ENCODE measurements around the gene RNF167.

The RNF167 gene

DNA sequence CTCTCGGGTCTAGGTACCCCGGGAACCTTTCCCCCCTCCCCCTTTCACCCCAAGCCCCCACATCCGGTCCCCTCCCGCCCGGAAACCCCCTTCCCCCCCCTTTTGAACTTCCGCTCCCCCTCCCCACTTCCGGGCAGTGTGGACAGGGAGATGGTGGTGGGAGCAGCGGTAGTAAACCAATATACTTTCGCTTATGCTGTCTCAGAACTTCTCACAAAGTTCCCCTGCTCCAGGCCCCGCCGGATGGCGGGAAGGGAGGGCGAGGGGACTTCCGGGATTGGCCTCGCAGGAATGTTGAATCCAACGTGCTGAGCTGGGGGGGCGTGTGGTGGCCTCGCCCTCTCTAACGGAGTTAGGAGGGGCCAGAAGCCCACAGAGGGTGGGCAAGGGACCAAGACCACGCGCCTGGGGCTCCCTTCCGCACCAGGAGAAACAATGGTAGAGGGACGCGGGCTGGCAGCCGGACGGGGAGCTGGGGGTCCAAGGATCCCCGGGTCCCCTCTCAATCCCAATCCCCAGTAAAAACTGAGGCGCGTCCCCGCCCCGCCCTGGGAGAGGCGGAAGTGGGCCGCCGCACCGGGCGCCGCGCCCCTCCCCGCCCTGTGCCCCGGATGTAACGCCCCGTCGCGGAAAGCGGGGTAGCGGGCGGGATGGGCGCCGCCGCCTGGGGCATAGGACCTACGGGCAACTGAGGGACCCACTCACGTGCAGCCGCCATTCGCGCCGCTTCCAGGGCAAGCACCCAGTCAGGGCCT lies 7.5 kb downstream of the RNF167 start:
- H3K4me3 ChIP-seq (ENCODE audit: extremely low read depth, insufficient read depth, low read length, poor library complexity, severe bottlenecking), result peak overlapping the region; percentile 98
- no peaks in the 10 kb centered on the region for H3K9me3 ChIP-seq (ENCODE audit: control insufficient read depth, low read length)
- 0% methylated on average over 33 to 39 of the region's 56 CpGs for WGBS, 2 experiments (ENCODE audit: insufficient coverage in 2 of 2)
- peaks cover 46% of the 10 kb centered on the region for H3K4me1 ChIP-seq (ENCODE audit: control insufficient read depth, insufficient read depth, low read length, poor library complexity, severe bottlenecking)
- H3K36me3 ChIP-seq (ENCODE audit: control insufficient read depth, insufficient read depth, low read length), result peaks cover 53% of the 10 kb centered on the region
- H3K27ac ChIP-seq (ENCODE audit: low read depth, low read length, severe bottlenecking), result peak overlapping the region; percentile 97

DNA sequence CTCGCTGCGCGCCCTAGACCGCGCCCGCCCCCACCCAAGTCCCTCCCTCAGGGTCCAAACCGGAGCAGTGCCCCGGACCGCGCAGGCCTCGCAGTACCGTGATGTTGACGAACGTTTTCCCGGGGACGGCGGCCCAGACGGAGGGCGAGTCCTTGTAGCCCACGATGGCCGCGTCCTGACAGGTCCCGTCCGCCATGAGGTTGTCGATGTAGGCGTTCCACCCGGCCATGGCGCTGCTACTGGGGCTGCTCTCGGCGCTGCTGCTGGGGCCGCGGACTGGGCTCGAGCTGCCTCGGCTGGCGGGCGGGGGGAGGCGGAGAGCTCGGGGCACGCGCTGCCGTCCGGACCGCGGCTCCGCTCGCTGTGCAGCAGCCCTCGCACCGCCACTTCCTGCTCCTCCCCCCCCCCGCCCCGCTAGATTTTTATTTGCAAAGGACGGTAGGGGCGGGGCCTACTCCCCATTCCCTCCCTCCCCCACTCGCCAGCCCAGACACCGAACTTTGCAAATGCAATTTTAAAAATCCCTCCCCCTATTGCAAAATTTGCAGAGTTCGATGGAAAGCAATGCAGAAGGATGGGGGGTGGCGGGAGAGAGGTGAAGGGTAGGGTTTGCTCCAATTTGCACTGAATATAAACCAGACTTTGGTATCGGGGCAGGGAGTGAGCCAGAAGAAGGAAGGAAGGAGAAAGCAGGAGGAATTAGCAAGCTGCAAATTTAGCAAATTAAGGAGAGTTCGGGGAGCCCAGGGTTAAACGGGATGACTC lies 8.3 kb downstream of the RNF167 start, which contains the start of gene PFN1:
Gene PFN1, minus strand, starts transcription at position 365 of the 765 bp plus-strand sequence. Its CDS starts 136 bp downstream, at position 229.
- Histone ChIP-seq H3K36me3 (ENCODE audit: control insufficient read depth, insufficient read depth, low read length) (peaks cover 45% of the 10 kb centered on the region), H3K4me1 (ENCODE audit: control insufficient read depth, insufficient read depth, low read length, poor library complexity, severe bottlenecking) (peaks cover 46% of the 10 kb centered on the region), H3K4me3 (ENCODE audit: extremely low read depth, insufficient read depth, low read length, poor library complexity, severe bottlenecking) (peak within 1 kb of the TSS; percentile 98), H3K9me3 (ENCODE audit: control insufficient read depth, low read length) (no peaks in the 10 kb centered on the region), H3K27ac (ENCODE audit: low read depth, low read length, severe bottlenecking) (peak within 1 kb of the TSS; percentile 97)
- 0 to 1% methylated on average over 39 to 42 of the region's 59 CpGs for WGBS, 2 experiments (ENCODE audit: insufficient coverage in 2 of 2)

DNA sequence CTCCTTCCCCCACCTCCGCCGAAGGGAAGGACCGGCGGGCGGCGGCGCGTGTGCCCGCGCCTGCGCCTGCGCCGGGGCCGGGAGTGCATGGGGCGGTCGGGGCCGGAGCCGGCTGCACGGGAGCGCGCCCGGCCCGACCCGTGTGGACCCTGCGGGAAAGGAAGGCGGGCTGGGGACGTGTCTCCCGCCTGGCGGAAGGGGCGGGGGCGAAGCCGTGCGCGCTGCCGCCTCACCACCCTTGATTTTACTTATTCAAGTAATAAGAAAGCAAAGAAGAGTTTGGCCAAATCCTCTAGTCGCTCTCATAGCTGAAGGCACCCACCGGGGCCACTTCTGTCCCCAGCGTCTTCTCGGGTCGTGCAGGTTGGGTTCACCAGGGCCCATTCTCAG lies 8.9 kb downstream of the RNF167 start:
- WGBS, 2 experiments (ENCODE audit: insufficient coverage in 2 of 2), result 0% methylated on average over 19 to 21 of the region's 40 CpGs

GRCh38 chr17:4949321-4950074 lies 9.4 kb downstream of the RNF167 start:
- 0 to 1% methylated on average over 36 to 57 of the region's 75 CpGs for WGBS, 2 experiments (ENCODE audit: insufficient coverage in 2 of 2)
- Histone ChIP-seq H3K9me3 (ENCODE audit: control insufficient read depth, low read length) (no peaks in the 10 kb centered on the region), H3K4me1 (ENCODE audit: control insufficient read depth, insufficient read depth, low read length, poor library complexity, severe bottlenecking) (peaks cover 44% of the 10 kb centered on the region), H3K27ac (ENCODE audit: low read depth, low read length, severe bottlenecking) (peak overlapping the region; percentile 97), H3K36me3 (ENCODE audit: control insufficient read depth, insufficient read depth, low read length) (peaks cover 34% of the 10 kb centered on the region), H3K4me3 (ENCODE audit: extremely low read depth, insufficient read depth, low read length, poor library complexity, severe bottlenecking) (peak overlapping the region; percentile 98)

More for the DNA sequence above, 8.9 kb downstream of the RNF167 start:
- Histone ChIP-seq H3K4me1 (ENCODE audit: control insufficient read depth, insufficient read depth, low read length, poor library complexity, severe bottlenecking) (peaks cover 49% of the 10 kb centered on the region), H3K36me3 (ENCODE audit: control insufficient read depth, insufficient read depth, low read length) (peaks cover 39% of the 10 kb centered on the region), H3K27ac (ENCODE audit: low read depth, low read length, severe bottlenecking) (peak overlapping the region; percentile 97), H3K4me3 (ENCODE audit: extremely low read depth, insufficient read depth, low read length, poor library complexity, severe bottlenecking) (peak overlapping the region; percentile 98), H3K9me3 (ENCODE audit: control insufficient read depth, low read length) (no peaks in the 10 kb centered on the region)

DNA sequence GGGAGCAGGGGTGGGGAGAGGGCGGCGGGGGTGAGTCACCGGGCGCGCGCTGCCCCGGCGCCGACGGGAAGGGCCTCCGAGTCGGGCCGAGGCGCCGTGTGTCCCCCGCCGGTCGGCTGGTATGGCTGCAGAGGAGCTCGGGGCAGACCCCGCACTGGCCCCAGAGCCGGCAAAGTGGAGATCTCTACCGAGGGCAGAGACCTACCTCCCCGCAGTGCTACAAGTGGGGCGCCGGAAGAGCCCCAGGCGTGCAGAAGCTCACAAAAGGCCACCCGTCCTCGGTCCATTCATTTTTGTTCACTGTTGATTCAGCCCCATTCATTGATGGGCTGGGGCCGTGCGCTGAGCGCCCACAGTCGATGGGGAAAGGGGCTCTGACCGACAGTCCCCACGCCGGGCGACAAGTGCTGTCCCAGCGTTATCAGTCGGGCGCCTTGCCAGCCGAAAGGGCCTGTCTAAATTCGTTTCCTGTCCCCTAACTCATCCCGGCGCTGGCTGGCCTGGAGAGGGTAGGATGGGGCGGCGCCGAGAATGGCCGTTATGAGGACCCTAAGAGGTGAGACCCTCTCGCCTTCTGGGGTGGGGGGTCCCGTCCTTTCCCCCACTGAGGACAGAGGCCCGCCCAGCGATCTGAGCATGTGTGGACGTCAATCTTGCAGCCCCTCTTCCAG lies 10.1 kb downstream of the RNF167 start:
- peak overlapping the region; percentile 98 for H3K4me3 ChIP-seq (ENCODE audit: extremely low read depth, insufficient read depth, low read length, poor library complexity, severe bottlenecking)
- H3K27ac ChIP-seq (ENCODE audit: low read depth, low read length, severe bottlenecking), result peak overlapping the region; percentile 97
- peaks cover 27% of the 10 kb centered on the region for H3K36me3 ChIP-seq (ENCODE audit: control insufficient read depth, insufficient read depth, low read length)
- peaks cover 37% of the 10 kb centered on the region for H3K4me1 ChIP-seq (ENCODE audit: control insufficient read depth, insufficient read depth, low read length, poor library complexity, severe bottlenecking)
- no peaks in the 10 kb centered on the region for H3K9me3 ChIP-seq (ENCODE audit: control insufficient read depth, low read length)
- 1% methylated on average over 29 to 39 of the region's 52 CpGs for WGBS, 2 experiments (ENCODE audit: insufficient coverage in 2 of 2)

- Histone ChIP-seq H3K4me3 (ENCODE audit: extremely low read depth, insufficient read depth, low read length, poor library complexity, severe bottlenecking) (peak within 1 kb of the TSS; percentile 98), H3K36me3 (ENCODE audit: control insufficient read depth, insufficient read depth, low read length) (peaks cover 27% of the 10 kb centered on the region), H3K9me3 (ENCODE audit: control insufficient read depth, low read length) (no peaks in the 10 kb centered on the region), H3K27ac (ENCODE audit: low read depth, low read length, severe bottlenecking) (peak within 1 kb of the TSS; percentile 97), H3K4me1 (ENCODE audit: control insufficient read depth, insufficient read depth, low read length, poor library complexity, severe bottlenecking) (peaks cover 32% of the 10 kb centered on the region)
- WGBS, 2 experiments (ENCODE audit: insufficient coverage in 2 of 2), result 23% methylated on average over 5 of the region's 7 CpGs; no CpG with 5 or more reads in 1 of the 2 experiments
Measured at GRCh38 chr17:4950746-4951204, 10.7 kb downstream of the RNF167 start, which contains the start of gene ENO3. Gene ENO3 (plus strand): TSS chr17:4951119. CDS start chr17:4951830, 711 bp downstream.

GRCh38 chr17:4951486-4951885 lies 11.4 kb downstream of the RNF167 start:
- peak overlapping the region; percentile 98 for H3K4me3 ChIP-seq (ENCODE audit: extremely low read depth, insufficient read depth, low read length, poor library complexity, severe bottlenecking)
- WGBS, 2 experiments (ENCODE audit: insufficient coverage in 2 of 2), result 42 to 54% methylated on average over 2 of the region's 3 CpGs
- peak overlapping the region; percentile 54 for H3K27ac ChIP-seq (ENCODE audit: low read depth, low read length, severe bottlenecking)
- peaks cover 35% of the 10 kb centered on the region for H3K4me1 ChIP-seq (ENCODE audit: control insufficient read depth, insufficient read depth, low read length, poor library complexity, severe bottlenecking)
- H3K36me3 ChIP-seq (ENCODE audit: control insufficient read depth, insufficient read depth, low read length), result peaks cover 21% of the 10 kb centered on the region
- no peaks in the 10 kb centered on the region for H3K9me3 ChIP-seq (ENCODE audit: control insufficient read depth, low read length)

- 94 to 95% methylated on average over 12 to 14 of the region's 14 CpGs for WGBS, 2 experiments (ENCODE audit: insufficient coverage in 2 of 2)
- H3K27ac ChIP-seq (ENCODE audit: low read depth, low read length, severe bottlenecking), result peak overlapping the region; percentile 6
- no peak overlapping the region for H3K4me3 ChIP-seq (ENCODE audit: extremely low read depth, insufficient read depth, low read length, poor library complexity, severe bottlenecking)
- H3K9me3 ChIP-seq (ENCODE audit: control insufficient read depth, low read length), result no peaks in the 10 kb centered on the region
- peaks cover 35% of the 10 kb centered on the region for H3K4me1 ChIP-seq (ENCODE audit: control insufficient read depth, insufficient read depth, low read length, poor library complexity, severe bottlenecking)
- H3K36me3 ChIP-seq (ENCODE audit: control insufficient read depth, insufficient read depth, low read length), result peaks cover 21% of the 10 kb centered on the region
Measured at GRCh38 chr17:4953451-4953961, 13.4 kb downstream of the RNF167 start.

DNA sequence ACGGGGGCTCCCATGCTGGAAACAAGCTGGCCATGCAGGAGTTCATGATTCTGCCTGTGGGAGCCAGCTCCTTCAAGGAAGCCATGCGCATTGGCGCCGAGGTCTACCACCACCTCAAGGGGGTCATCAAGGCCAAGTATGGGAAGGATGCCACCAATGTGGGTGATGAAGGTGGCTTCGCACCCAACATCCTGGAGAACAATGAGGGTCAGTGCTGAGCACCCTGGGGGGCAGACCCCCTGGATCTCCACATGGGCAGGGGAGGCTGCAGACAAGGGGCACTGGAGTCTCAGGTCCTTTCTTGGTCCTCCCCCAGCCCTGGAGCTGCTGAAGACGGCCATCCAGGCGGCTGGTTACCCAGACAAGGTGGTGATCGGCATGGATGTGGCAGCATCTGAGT lies 15.0 kb downstream of the RNF167 start:
- no peak overlapping the region for H3K4me3 ChIP-seq (ENCODE audit: extremely low read depth, insufficient read depth, low read length, poor library complexity, severe bottlenecking)
- WGBS, 2 experiments (ENCODE audit: insufficient coverage in 2 of 2), result 97 to 98% methylated on average over 5 to 8 of the region's 8 CpGs
- H3K4me1 ChIP-seq (ENCODE audit: control insufficient read depth, insufficient read depth, low read length, poor library complexity, severe bottlenecking), result peaks cover 35% of the 10 kb centered on the region

More for the DNA sequence above, 15.0 kb downstream of the RNF167 start:
- H3K27ac ChIP-seq (ENCODE audit: low read depth, low read length, severe bottlenecking), result no peak overlapping the region
- H3K36me3 ChIP-seq (ENCODE audit: control insufficient read depth, insufficient read depth, low read length), result peaks cover 32% of the 10 kb centered on the region
- H3K9me3 ChIP-seq (ENCODE audit: control insufficient read depth, low read length), result no peaks in the 10 kb centered on the region
